GM23338 (cell line): Measurements from ENCODE around the gene CD300C. TPM values are rescaled to one million over a fixed set of nuclear protein-coding genes. Genes with fewer than 3 reads are reported as not detected.

Source experiments
- ATAC-seq: fragments of 200-7000 bp; cut with Tn5 transposase; 3 replicates; pipeline ENCODE4 v1.9.1; 2020
- DNase-seq: peaks from one replicate; pipeline ENCODE4 v3.0.0-alpha.2; 2015; ENCODE audit warnings: low spot score
- H2AFZ ChIP-seq: fragments of 200-600 bp; sonication (generic); 2 replicates; pipeline ENCODE4 v1.8.0; 2016; ENCODE audit warnings: antibody characterized with exemption, mild to moderate bottlenecking, moderate library complexity
- H3F3A ChIP-seq: fragments of 200-600 bp; sonication (generic); replicated peaks from 2 replicates; pipeline ENCODE4 v1.8.0; 2017; ENCODE audit warnings: antibody characterized with exemption, mixed run types, low read depth
- H3K27ac ChIP-seq: fragments of 200-600 bp; sonication (generic); 2 replicates; pipeline ENCODE4 v1.6.1; 2016; ENCODE audit warnings: low read depth
- H3K27me3 ChIP-seq: fragments of 200-600 bp; sonication (generic); 2 replicates; pipeline ENCODE4 v1.8.0; 2016; ENCODE audit warnings: mild to moderate bottlenecking, mixed run types, moderate library complexity; ENCODE audit not compliant: insufficient read depth
- H3K36me3 ChIP-seq: fragments of 200-600 bp; sonication (generic); 2 replicates; pipeline ENCODE4 v1.8.0; 2016; ENCODE audit warnings: mild to moderate bottlenecking; ENCODE audit not compliant: insufficient read depth
- H3K4me1 ChIP-seq: fragments of 200-600 bp; sonication (generic); 2 replicates; pipeline ENCODE4 v1.8.0; 2016; ENCODE audit warnings: mild to moderate bottlenecking, moderate library complexity; ENCODE audit not compliant: insufficient read depth
- H3K4me2 ChIP-seq: fragments of 200-600 bp; sonication (generic); 2 replicates; pipeline ENCODE4 v1.7.1; 2017; ENCODE audit warnings: mixed run types
- H3K4me3 ChIP-seq: fragments of 200-600 bp; sonication (generic); 2 replicates; pipeline ENCODE4 v1.6.1; 2016; ENCODE audit warnings: mixed run types
- H3K79me2 ChIP-seq: fragments of 200-600 bp; sonication (generic); replicated peaks from 2 replicates; pipeline ENCODE4 v1.8.0; 2017; ENCODE audit warnings: mild to moderate bottlenecking; ENCODE audit not compliant: insufficient read depth
- H3K9me2 ChIP-seq: fragments of 200-600 bp; sonication (generic); 2 replicates; pipeline ENCODE4 v1.8.0; 2017; ENCODE audit not compliant: insufficient read depth
- H4K20me1 ChIP-seq: fragments of 200-600 bp; sonication (generic); replicated peaks from 2 replicates; pipeline ENCODE4 v1.8.0; 2017; ENCODE audit warnings: mild to moderate bottlenecking; ENCODE audit not compliant: insufficient read depth
- H3K27ac Mint-ChIP-seq: 2 replicates; pipeline ENCODE4 v1.8.0; 2020; ENCODE audit warnings: inconsistent platforms, mild to moderate bottlenecking, moderate library complexity, mixed read lengths
- H3K27me3 Mint-ChIP-seq: 3 replicates; pipeline ENCODE4 v1.8.0; 2022; ENCODE audit warnings: low read depth, mild to moderate bottlenecking, moderate library complexity, mixed read lengths, inconsistent platforms; ENCODE audit not compliant: insufficient read depth, poor library complexity
- H3K36me3 Mint-ChIP-seq: 3 replicates; pipeline ENCODE4 v1.8.0; 2021; ENCODE audit warnings: low read depth, mild to moderate bottlenecking, inconsistent platforms, moderate library complexity, mixed read lengths
- H3K4me1 Mint-ChIP-seq: 3 replicates; pipeline ENCODE4 v1.8.0; 2020; ENCODE audit warnings: mild to moderate bottlenecking, inconsistent platforms, mixed read lengths
- H3K4me3 Mint-ChIP-seq: 3 replicates; pipeline ENCODE4 v1.8.0; 2021; ENCODE audit warnings: moderate library complexity, mild to moderate bottlenecking, inconsistent platforms, mixed read lengths
- H3K9me3 Mint-ChIP-seq: 3 replicates; pipeline ENCODE4 v1.8.0; 2020; ENCODE audit warnings: moderate library complexity, mild to moderate bottlenecking, inconsistent platforms, mixed read lengths
- CREB1 ChIP-seq: fragments of 250-450 bp; sonication (Bioruptor Pico); IDR thresholded peaks from 2 replicates; pipeline ENCODE4 v1.5.0; 2020; ENCODE audit warnings: low read depth, mild to moderate bottlenecking, moderate library complexity
- CTCF ChIP-seq, 2 experiments: fragments of 200-600 bp in 1 of 2; sonication (generic) in 1 of 2; conservative IDR thresholded peaks; 2 replicates each; pipeline versions ENCODE4 v1.5.1 to v1.6.1; 2016 to 2017; ENCODE audit warnings: antibody characterized with exemption in 2 of 2, low read depth in 2 of 2, mild to moderate bottlenecking in 2 of 2, moderate library complexity in 1 of 2
- ETS1 ChIP-seq: IDR thresholded peaks from 2 replicates; pipeline ENCODE4 v1.6.1; 2016; ENCODE audit warnings: antibody characterized with exemption
- EZH2 ChIP-seq: fragments of 200-600 bp; sonication (generic); IDR thresholded peaks from one replicate; pipeline ENCODE4 v1.8.0; 2017; ENCODE audit warnings: antibody characterized with exemption, mild to moderate bottlenecking, low read depth; ENCODE audit not compliant: unreplicated experiment
- EZH2phosphoT487 ChIP-seq: fragments of 200-600 bp; sonication (generic); IDR thresholded peaks from one replicate; pipeline ENCODE4 v1.8.1; 2018; ENCODE audit warnings: antibody characterized with exemption; ENCODE audit not compliant: unreplicated experiment
- JUNB ChIP-seq: IDR thresholded peaks from one replicate; pipeline ENCODE4 v1.6.1; 2016; ENCODE audit warnings: antibody characterized with exemption; ENCODE audit not compliant: unreplicated experiment
- NANOG ChIP-seq: IDR thresholded peaks from 2 replicates; pipeline ENCODE4 v1.6.1; 2016; ENCODE audit warnings: antibody characterized with exemption, borderline replicate concordance
- POLR2AphosphoS5 ChIP-seq: IDR thresholded peaks from 2 replicates; pipeline ENCODE4 v1.6.1; 2016; ENCODE audit warnings: antibody characterized with exemption, low read depth
- REST ChIP-seq: IDR thresholded peaks from one replicate; pipeline ENCODE4 v1.6.1; 2018; ENCODE audit warnings: antibody characterized with exemption; ENCODE audit not compliant: unreplicated experiment
- STAT1 ChIP-seq: IDR thresholded peaks from one replicate; pipeline ENCODE4 v1.6.1; 2016; ENCODE audit warnings: antibody characterized with exemption; ENCODE audit not compliant: unreplicated experiment
- ZNF114 ChIP-seq: fragments of 250-450 bp; sonication (Bioruptor Pico); IDR thresholded peaks from 2 replicates; pipeline ENCODE4 v1.5.0; 2020; ENCODE audit warnings: mild to moderate bottlenecking, moderate library complexity
- ZNF331 ChIP-seq: fragments of 250-450 bp; sonication (Bioruptor Pico); IDR thresholded peaks from 2 replicates; pipeline ENCODE4 v1.5.0; 2020; ENCODE audit warnings: low read depth, mild to moderate bottlenecking, moderate library complexity
- polyA plus RNA-seq: library from polyadenylated mRNA; unstranded; fragments of >200 nt; fragmentation: Nextera tagmentation; extraction: Ambion mirVana; gene quantifications from 2 replicates; pipeline ENCODE4 v1.2.1, GENCODE V29; 2016
- total RNA-seq: library from RNA; depleted of rRNA; stranded (reverse); fragments of >200 nt; shearing (Covaris generic); gene quantifications from 2 replicates; pipeline ENCODE4 v1.2.3, GENCODE V29; 2014

The CD300C gene
- total and polyA plus RNA-seq, 2 experiments from 2014 or later: not detected

- TF ChIP-seq REST (no peak), ZNF114 (no peak), EZH2 (no peak), STAT1 (no peak), CTCF (conservative IDR thresholded peaks at IDR 0.05; ENCODE audit: low read depth in 2 of 2) (no peak), POLR2AphosphoS5 (no peak), CREB1 (no peak)
Observed at GRCh38 chr17:74552037-74552436, 6.1 kb upstream of the CD300C start (continued).

- Histone ChIP-seq H4K20me1 (no peaks in the 10 kb centered on the region), H3K9me2 (no peaks in the 10 kb centered on the region), H2AFZ (no peak overlapping the region), H3K79me2 (no peaks in the 10 kb centered on the region), H3F3A (no peaks in the 10 kb centered on the region), H3K27ac (no peak overlapping the region), H3K4me1 (no peaks in the 10 kb centered on the region), H3K27me3 (no peaks in the 10 kb centered on the region), H3K4me2 (no peak overlapping the region), H3K4me3 (no peak overlapping the region), H3K36me3 (no peaks in the 10 kb centered on the region)
- H3K27me3 Mint-ChIP-seq: peaks cover 9% of the 10 kb centered on the region
- H3K9me3 Mint-ChIP-seq: no peaks in the 10 kb centered on the region
- H3K4me3 Mint-ChIP-seq: no peak overlapping the region
- H3K4me1 Mint-ChIP-seq: peaks cover 5% of the 10 kb centered on the region; the same call in 1 of the 3 replicates
- DNase-seq (no peak), ATAC-seq (no peak)
- H3K27ac Mint-ChIP-seq: no peak overlapping the region
- no peaks in the 10 kb centered on the region for H3K36me3 Mint-ChIP-seq
- no peak for TF ChIP-seq EZH2phosphoT487
- no peak for TF ChIP-seq CREB1
- no peak for TF ChIP-seq EZH2
- no peak for TF ChIP-seq ZNF114
- no peak for TF ChIP-seq ZNF331 (CRISPR knock-in tag)
- no peak for TF ChIP-seq STAT1
- TF ChIP-seq CTCF (conservative IDR thresholded peaks at IDR 0.05; ENCODE audit: low read depth in 2 of 2): no peak
- TF ChIP-seq JUNB: no peak
- TF ChIP-seq POLR2AphosphoS5: no peak
- no peak for TF ChIP-seq NANOG
- TF ChIP-seq ETS1: no peak
- no peak for TF ChIP-seq REST
Observed at GRCh38 chr17:74550602-74551001, 4.7 kb upstream of the CD300C start.
